Sigmoid colon (tissue), 4 donors: ENCODE results near the gene SYNDIG1L.

ENCODE experiments used
- CTCF ChIP-seq, 4 experiments: fragments of 450-650 bp in 3 of 4; fragments of 200-600 bp in 1 of 4; IDR thresholded peaks; one replicate each; pipeline ENCODE4 v1.5.1; 2016 to 2019; ENCODE audit warnings: antibody characterized with exemption in 4 of 4, mild to moderate bottlenecking in 3 of 4, moderate library complexity in 2 of 4
- POLR2A ChIP-seq, 2 donors: fragments of 450-650 bp; IDR thresholded peaks; one replicate each; pipeline ENCODE4 v1.6.1; 2016; ENCODE audit warnings: antibody characterized with exemption in 2 of 2, mild to moderate bottlenecking in 2 of 2, moderate library complexity in 2 of 2
- POLR2AphosphoS5 ChIP-seq, 4 donors: sonication (generic); formaldehyde crosslinking; IDR thresholded peaks; one replicate each; pipeline ENCODE4 v1.6.1; 2017; ENCODE audit warnings: antibody characterized with exemption in 4 of 4

- no peak for TF ChIP-seq CTCF (IDR thresholded peaks at IDR 0.05)
- no peak for TF ChIP-seq POLR2A (IDR thresholded peaks at IDR 0.05)
- TF ChIP-seq POLR2AphosphoS5 (IDR thresholded peaks at IDR 0.05), result no peak
These were observed 8.4 kb downstream of the SYNDIG1L start for GRCh38 chr14:74417611-74418010.
